NCI-H748 treated with DMSO at 0.1 percent for 48 hours (cell line): ENCODE results near the gene IFIT5.
"Not testable (repeated sequence)": the region's sequence is repeated elsewhere in the genome, so short reads cannot be mapped to it uniquely, and the experiment has no call there.

Experiments used
- DNase-seq: peaks from one replicate; lab custom pipeline; 2025; lab: John Stamatoyannopoulos, UW

IFIT5 gene

GRCh38 chr10:89414146-89414878, at the start of gene IFIT5:
IFIT5 (plus strand) TSS chr10:89414568; CDS start chr10:89414799, 231 bp downstream.
- DNase-seq: peak; percentile 35

GRCh38 chr10:89367529-89367928, 46.8 kb upstream of the IFIT5 start:
- DNase-seq: peak; percentile 50

GRCh38 chr10:89368129-89368528, 46.2 kb upstream of the IFIT5 start:
- no peak for DNase-seq

- DNase-seq: no peak
Measured at GRCh38 chr10:89369156-89370105, 44.9 kb upstream of the IFIT5 start.

- DNase-seq: no peak
Measured at GRCh38 chr10:89371079-89371478, 43.3 kb upstream of the IFIT5 start.

- DNase-seq: no peak
Measured at GRCh38 chr10:89371987-89372386, 42.4 kb upstream of the IFIT5 start.

GRCh38 chr10:89373916-89374711, 40.3 kb upstream of the IFIT5 start:
- DNase-seq: no peak

GRCh38 chr10:89374713-89375141, 39.6 kb upstream of the IFIT5 start:
- no peak for DNase-seq

- no peak for DNase-seq
Measured at GRCh38 chr10:89377705-89378637, 36.4 kb upstream of the IFIT5 start, which contains the start of gene IFIT1B. IFIT1B (plus strand) TSS chr10:89378056; CDS start chr10:89378136, 80 bp downstream.

GRCh38 chr10:89379103-89379502, 35.3 kb upstream of the IFIT5 start:
- DNase-seq: no peak

GRCh38 chr10:89382757-89383156, 31.6 kb upstream of the IFIT5 start:
- no peak for DNase-seq

GRCh38 chr10:89384474-89385340, 29.7 kb upstream of the IFIT5 start:
- DNase-seq: no peak

GRCh38 chr10:89388806-89389205, 25.6 kb upstream of the IFIT5 start:
- DNase-seq: no peak

- DNase-seq: peak; percentile 12
Measured at GRCh38 chr10:89389254-89389653, 25.1 kb upstream of the IFIT5 start.

- no peak for DNase-seq
Measured at GRCh38 chr10:89390476-89391225, 23.7 kb upstream of the IFIT5 start.

GRCh38 chr10:89391226-89391576, 23.2 kb upstream of the IFIT5 start:
- not testable (repeated sequence) for DNase-seq

- peak; percentile 39 for DNase-seq
Measured at GRCh38 chr10:89391907-89392756, 22.2 kb upstream of the IFIT5 start, which contains the start of gene IFIT1. IFIT1 (plus strand) TSS chr10:89392623; CDS start chr10:89392713, 90 bp downstream.

GRCh38 chr10:89392974-89393373, 21.4 kb upstream of the IFIT5 start:
- no peak for DNase-seq
